ENCODE data around the gene GPR62. TPM values are rescaled to one million over a fixed set of nuclear protein-coding genes. Genes with fewer than 3 reads are reported as not detected.

The GPR62 gene
- total RNA-seq, 1 experiment from 2014 or later, result not detected

DNA sequence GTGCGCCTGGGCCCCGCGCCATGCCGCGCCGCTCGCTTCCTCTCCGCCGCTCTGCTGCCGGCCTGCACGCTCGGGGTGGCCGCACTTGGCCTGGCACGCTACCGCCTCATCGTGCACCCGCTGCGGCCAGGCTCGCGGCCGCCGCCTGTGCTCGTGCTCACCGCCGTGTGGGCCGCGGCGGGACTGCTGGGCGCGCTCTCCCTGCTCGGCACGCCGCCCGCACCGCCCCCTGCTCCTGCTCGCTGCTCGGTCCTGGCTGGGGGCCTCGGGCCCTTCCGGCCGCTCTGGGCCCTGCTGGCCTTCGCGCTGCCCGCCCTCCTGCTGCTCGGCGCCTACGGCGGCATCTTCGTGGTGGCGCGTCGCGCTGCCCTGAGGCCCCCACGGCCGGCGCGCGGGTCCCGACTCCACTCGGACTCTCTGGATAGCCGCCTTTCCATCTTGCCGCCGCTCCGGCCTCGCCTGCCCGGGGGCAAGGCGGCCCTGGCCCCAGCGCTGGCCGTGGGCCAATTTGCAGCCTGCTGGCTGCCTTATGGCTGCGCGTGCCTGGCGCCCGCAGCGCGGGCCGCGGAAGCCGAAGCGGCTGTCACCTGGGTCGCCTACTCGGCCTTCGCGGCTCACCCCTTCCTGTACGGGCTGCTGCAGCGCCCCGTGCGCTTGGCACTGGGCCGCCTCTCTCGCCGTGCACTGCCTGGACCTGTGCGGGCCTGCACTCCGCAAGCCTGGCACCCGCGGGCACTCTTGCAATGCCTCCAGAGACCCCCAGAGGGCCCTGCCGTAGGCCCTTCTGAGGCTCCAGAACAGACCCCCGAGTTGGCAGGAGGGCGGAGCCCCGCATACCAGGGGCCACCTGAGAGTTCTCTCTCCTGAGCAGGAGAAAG is 951 bp downstream of the GPR62 start:
- peak overlapping the region; percentile 68 for H3K4me2 ChIP-seq
- DNase-seq, result peak in 1 of 2 experiments; percentile 63
- no peaks in the 10 kb centered on the region for H3F3A ChIP-seq (ENCODE audit: insufficient read depth, low read depth)
- H4K20me1 ChIP-seq (ENCODE audit: insufficient read depth), result no peaks in the 10 kb centered on the region
- H3K4me3 ChIP-seq, result peak overlapping the region; percentile 35; the same call in 1 of the 2 replicates
- no TSS peak for BruUV-seq (replicated peaks)
- H3K79me2 ChIP-seq (ENCODE audit: low read depth), result no peaks in the 10 kb centered on the region
- no peaks in the 10 kb centered on the region for H3K9me3 ChIP-seq (ENCODE audit: insufficient read depth, low read depth)
- no peaks in the 10 kb centered on the region for H3K9me2 ChIP-seq (ENCODE audit: insufficient read depth)
- no peak overlapping the region for H2AFZ ChIP-seq
- TF ChIP-seq, protein P1, sequence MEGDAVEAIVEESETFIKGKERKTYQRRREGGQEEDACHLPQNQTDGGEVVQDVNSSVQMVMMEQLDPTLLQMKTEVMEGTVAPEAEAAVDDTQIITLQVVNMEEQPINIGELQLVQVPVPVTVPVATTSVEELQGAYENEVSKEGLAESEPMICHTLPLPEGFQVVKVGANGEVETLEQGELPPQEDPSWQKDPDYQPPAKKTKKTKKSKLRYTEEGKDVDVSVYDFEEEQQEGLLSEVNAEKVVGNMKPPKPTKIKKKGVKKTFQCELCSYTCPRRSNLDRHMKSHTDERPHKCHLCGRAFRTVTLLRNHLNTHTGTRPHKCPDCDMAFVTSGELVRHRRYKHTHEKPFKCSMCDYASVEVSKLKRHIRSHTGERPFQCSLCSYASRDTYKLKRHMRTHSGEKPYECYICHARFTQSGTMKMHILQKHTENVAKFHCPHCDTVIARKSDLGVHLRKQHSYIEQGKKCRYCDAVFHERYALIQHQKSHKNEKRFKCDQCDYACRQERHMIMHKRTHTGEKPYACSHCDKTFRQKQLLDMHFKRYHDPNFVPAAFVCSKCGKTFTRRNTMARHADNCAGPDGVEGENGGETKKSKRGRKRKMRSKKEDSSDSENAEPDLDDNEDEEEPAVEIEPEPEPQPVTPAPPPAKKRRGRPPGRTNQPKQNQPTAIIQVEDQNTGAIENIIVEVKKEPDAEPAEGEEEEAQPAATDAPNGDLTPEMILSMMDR (conservative IDR thresholded peaks at IDR 0.05), result peak; percentile 56
- TF ChIP-seq EZH2 (IDR thresholded peaks at IDR 0.05; ENCODE audit: low read depth), result no peak
- H3K4me1 ChIP-seq (replicated peaks; ENCODE audit: insufficient read depth), result peaks cover 4% of the 10 kb centered on the region; the same call in 1 of the 2 replicates
- no peaks in the 10 kb centered on the region for H3K36me3 ChIP-seq (ENCODE audit: low read depth)
- CTCF ChIA-PET, result no interaction called here
- POLR2A ChIA-PET (ENCODE audit: unreplicated experiment), result no interaction called here
- H3K27ac ChIP-seq, result no peak overlapping the region
- no peaks in the 10 kb centered on the region; the same call in 1 of the 2 replicates for H3K27me3 ChIP-seq (ENCODE audit: insufficient read depth, low read depth)
- intact Hi-C loops (cut with micrococcal nuclease; ENCODE audit: unreplicated experiment), result no loop called here

DNA sequence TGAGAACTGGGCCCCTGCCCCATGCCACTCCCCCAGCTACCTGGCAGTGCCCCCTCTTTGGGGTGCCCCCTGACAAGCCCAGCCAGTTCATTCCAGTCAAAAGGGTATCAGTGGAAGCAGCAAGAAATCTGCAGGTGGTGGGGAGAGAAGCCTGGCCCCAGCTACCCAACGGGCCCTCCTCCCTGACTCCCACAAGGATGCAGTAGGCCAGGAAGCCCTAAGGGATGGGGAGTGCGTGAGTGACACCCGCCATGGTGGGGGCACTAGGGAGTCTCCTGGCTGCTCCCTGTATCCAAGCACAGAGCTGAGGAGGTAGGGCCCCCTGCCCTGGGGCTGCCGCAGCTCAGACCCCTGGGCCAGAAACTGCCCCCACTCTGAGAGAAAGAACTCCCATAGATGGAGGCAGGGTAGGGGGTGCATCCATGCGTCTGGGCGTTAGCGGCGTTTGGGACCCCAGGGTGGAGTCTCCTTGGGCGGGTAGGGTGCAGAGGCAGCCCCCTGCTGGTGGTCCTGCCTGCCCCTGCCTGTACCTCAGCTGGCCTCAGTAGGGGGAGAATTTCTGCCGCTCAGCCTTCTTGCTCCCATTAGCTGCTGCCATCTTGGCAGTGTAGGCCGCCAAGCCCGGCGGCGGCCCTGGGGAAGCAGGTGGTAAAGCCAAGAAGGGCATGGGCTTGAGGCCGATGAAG is 2.5 kb downstream of the GPR62 start:
- Histone ChIP-seq H4K20me1 (ENCODE audit: insufficient read depth) (no peaks in the 10 kb centered on the region), H3K79me2 (ENCODE audit: low read depth) (no peaks in the 10 kb centered on the region), H3K9me2 (ENCODE audit: insufficient read depth) (no peaks in the 10 kb centered on the region), H3K36me3 (ENCODE audit: low read depth) (no peaks in the 10 kb centered on the region), H3K9me3 (ENCODE audit: insufficient read depth, low read depth) (no peaks in the 10 kb centered on the region), H3K4me3 (no peak overlapping the region), H3K27me3 (ENCODE audit: insufficient read depth, low read depth) (no peaks in the 10 kb centered on the region; the same call in 1 of the 2 replicates), H3K27ac (no peak overlapping the region), H2AFZ (no peak overlapping the region), H3K4me2 (no peak overlapping the region), H3F3A (ENCODE audit: insufficient read depth, low read depth) (no peaks in the 10 kb centered on the region), H3K4me1 (replicated peaks; ENCODE audit: insufficient read depth) (peaks cover 4% of the 10 kb centered on the region; the same call in 1 of the 2 replicates)
- CTCF ChIA-PET, result no interaction called here
- no TSS peak for BruUV-seq (replicated peaks)
- DNase-seq, result no peak
- intact Hi-C loops (cut with micrococcal nuclease; ENCODE audit: unreplicated experiment), result no loop called here
- POLR2A ChIA-PET (ENCODE audit: unreplicated experiment), result no interaction called here
- TF ChIP-seq, protein P1 (conservative IDR thresholded peaks at IDR 0.05), result no peak
- no peak for TF ChIP-seq EZH2 (IDR thresholded peaks at IDR 0.05; ENCODE audit: low read depth)

DNA sequence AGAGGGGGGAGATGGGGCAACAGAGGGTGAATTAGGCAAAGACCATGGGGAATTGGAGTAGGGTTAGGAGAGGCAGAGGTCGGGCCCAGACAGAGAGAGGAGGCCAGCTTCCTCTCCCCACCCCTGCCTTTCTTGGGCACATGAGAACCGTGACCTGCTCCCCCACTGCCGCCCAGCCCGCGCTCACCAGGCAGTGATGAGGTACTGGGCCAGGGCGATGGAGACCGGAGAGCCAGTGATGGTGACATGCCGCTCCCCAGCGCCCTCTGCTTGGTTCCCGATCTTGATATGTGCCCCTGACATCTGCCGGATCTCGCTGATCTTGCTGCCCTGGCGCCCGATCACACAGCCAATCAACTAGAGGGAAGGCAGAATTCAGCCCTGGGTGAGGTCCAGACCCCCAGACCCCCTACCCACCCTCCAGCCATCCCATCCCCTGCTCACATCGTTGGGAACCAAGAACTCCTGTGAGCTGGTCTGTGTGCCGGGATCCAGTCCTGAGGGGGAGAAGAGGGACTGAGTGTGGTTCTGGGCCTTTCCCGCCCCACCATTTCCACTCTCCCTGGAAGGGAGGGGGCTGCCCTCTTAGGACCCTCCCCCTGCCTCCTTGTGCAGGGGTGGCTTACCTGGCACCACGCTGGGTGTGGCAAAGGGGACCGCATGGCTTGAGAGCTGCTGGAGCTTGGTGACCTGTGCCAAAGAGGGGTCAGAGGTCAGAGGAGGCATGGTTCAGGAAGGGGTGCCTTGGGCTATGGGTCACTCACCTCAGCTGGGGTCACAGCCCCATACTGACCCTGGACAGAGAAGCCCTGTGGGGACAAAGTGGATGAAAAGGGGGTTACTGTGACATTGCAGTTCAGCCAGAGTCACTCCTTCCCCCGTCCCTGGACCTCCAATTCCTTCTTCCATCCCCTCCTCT is 3.7 kb downstream of the GPR62 start:
- Histone ChIP-seq H2AFZ (no peak overlapping the region), H3K9me3 (ENCODE audit: insufficient read depth, low read depth) (no peaks in the 10 kb centered on the region), H3K9me2 (ENCODE audit: insufficient read depth) (no peaks in the 10 kb centered on the region), H3K27me3 (ENCODE audit: insufficient read depth, low read depth) (no peaks in the 10 kb centered on the region; the same call in 1 of the 2 replicates), H3K4me3 (no peak overlapping the region), H3F3A (ENCODE audit: insufficient read depth, low read depth) (no peaks in the 10 kb centered on the region), H4K20me1 (ENCODE audit: insufficient read depth) (no peaks in the 10 kb centered on the region), H3K27ac (no peak overlapping the region), H3K4me2 (no peak overlapping the region), H3K4me1 (replicated peaks; ENCODE audit: insufficient read depth) (no peaks in the 10 kb centered on the region), H3K36me3 (ENCODE audit: low read depth) (no peaks in the 10 kb centered on the region), H3K79me2 (ENCODE audit: low read depth) (no peaks in the 10 kb centered on the region)
- intact Hi-C loops (cut with micrococcal nuclease; ENCODE audit: unreplicated experiment), result no loop called here
- no peak for DNase-seq
- POLR2A ChIA-PET (ENCODE audit: unreplicated experiment), result interaction anchor here (0.6 kb wide), 1 partner anchor 9 kb away, joined by 3 read pairs; the partner anchor contains the start of gene PCBP4
- CTCF ChIA-PET, result no interaction called here
- BruUV-seq (replicated peaks), result no TSS peak
- TF ChIP-seq, protein P1 (conservative IDR thresholded peaks at IDR 0.05), result no peak
- TF ChIP-seq EZH2 (IDR thresholded peaks at IDR 0.05; ENCODE audit: low read depth), result no peak
